ENCODE measurements around the gene NOTUM.

DNA sequence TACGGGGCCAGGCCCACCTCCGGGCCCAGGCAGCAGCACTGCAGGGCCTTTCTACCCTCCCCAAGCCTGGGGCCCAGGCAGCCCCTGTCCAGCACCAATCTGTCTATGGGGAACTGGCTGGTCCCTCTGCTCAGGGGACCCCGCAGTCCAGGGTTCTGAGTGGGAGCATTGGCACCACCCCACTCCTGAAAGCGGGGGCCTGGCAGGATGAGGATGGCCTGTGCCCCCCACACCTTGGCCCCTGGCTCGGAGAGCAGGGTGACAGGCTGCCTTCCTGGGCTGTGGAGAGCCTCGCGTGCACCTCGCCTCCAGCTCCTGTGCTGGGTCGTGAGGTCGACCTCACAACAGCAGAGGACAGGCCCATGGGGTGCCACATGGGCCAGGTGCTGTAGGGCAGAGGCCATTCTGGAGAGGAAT, 57.6 kb downstream of the NOTUM start:
- no peak for TF ChIP-seq POLR2A (IDR thresholded peaks at IDR 0.05)
- TF ChIP-seq, protein P1, sequence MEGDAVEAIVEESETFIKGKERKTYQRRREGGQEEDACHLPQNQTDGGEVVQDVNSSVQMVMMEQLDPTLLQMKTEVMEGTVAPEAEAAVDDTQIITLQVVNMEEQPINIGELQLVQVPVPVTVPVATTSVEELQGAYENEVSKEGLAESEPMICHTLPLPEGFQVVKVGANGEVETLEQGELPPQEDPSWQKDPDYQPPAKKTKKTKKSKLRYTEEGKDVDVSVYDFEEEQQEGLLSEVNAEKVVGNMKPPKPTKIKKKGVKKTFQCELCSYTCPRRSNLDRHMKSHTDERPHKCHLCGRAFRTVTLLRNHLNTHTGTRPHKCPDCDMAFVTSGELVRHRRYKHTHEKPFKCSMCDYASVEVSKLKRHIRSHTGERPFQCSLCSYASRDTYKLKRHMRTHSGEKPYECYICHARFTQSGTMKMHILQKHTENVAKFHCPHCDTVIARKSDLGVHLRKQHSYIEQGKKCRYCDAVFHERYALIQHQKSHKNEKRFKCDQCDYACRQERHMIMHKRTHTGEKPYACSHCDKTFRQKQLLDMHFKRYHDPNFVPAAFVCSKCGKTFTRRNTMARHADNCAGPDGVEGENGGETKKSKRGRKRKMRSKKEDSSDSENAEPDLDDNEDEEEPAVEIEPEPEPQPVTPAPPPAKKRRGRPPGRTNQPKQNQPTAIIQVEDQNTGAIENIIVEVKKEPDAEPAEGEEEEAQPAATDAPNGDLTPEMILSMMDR (IDR thresholded peaks at IDR 0.05): no peak
